COLO668 (cell line): Measurements from ENCODE around the gene SUPT5H.
"Not testable (repeated sequence)": the region's sequence is repeated elsewhere in the genome, so short reads cannot be mapped to it uniquely, and the experiment has no call there.

Experiments used
- DNase-seq: peaks from one replicate; lab custom pipeline; 2025; ENCODE audit not compliant: unreplicated experiment; lab: John Stamatoyannopoulos, UW

The SUPT5H gene

GRCh38 chr19:39424934-39425333, 20.4 kb upstream of the SUPT5H start:
- DNase-seq = no peak

GRCh38 chr19:39425744-39426143, 19.6 kb upstream of the SUPT5H start:
- DNase-seq = no peak

- DNase-seq = no peak
These were observed 19.2 kb upstream of the SUPT5H start for GRCh38 chr19:39426170-39426569.

- DNase-seq = no peak
These were observed 17.7 kb upstream of the SUPT5H start for GRCh38 chr19:39427707-39428106.

GRCh38 chr19:39428283-39429112, 16.9 kb upstream of the SUPT5H start:
- peak; percentile 7 for DNase-seq

GRCh38 chr19:39430675-39431593, 14.4 kb upstream of the SUPT5H start:
- DNase-seq = peak; percentile 65

GRCh38 chr19:39432677-39433025, 12.7 kb upstream of the SUPT5H start:
- no peak for DNase-seq

GRCh38 chr19:39433480-39434079, 11.8 kb upstream of the SUPT5H start:
- no peak for DNase-seq

GRCh38 chr19:39434123-39435076, 11.0 kb upstream of the SUPT5H start:
- DNase-seq = no peak

GRCh38 chr19:39435499-39436349, 9.7 kb upstream of the SUPT5H start, which contains the start of gene RPS16:
Gene RPS16 (minus strand): TSS chr19:39435949. CDS start chr19:39435895, 54 bp downstream.
- peak; percentile 99 for DNase-seq

- no peak for DNase-seq
These were observed 9.0 kb upstream of the SUPT5H start for GRCh38 chr19:39436350-39436716.

- no peak for DNase-seq
These were observed 7.0 kb upstream of the SUPT5H start for GRCh38 chr19:39438270-39438934.

- peak; percentile 14 for DNase-seq
These were observed 685 bp upstream of the SUPT5H start for GRCh38 chr19:39444598-39445195.

- no peak for DNase-seq
These were observed 1.1 kb downstream of the SUPT5H start for GRCh38 chr19:39446365-39447084.

- no peak for DNase-seq
These were observed 2.9 kb downstream of the SUPT5H start for GRCh38 chr19:39448271-39448670.

- DNase-seq = no peak
These were observed 3.9 kb downstream of the SUPT5H start for GRCh38 chr19:39449116-39449797.

GRCh38 chr19:39451257-39451656, 5.9 kb downstream of the SUPT5H start:
- not testable (repeated sequence) for DNase-seq
